K562 (cell line): ENCODE data around the gene MAP1S. TPM values are rescaled to one million over a fixed set of nuclear protein-coding genes. Genes with fewer than 3 reads are reported as not detected.

Experiments
- ATAC-seq: fragments of 200-7000 bp; cut with Tn5 transposase; 3 replicates; pipeline ENCODE4 v1.9.1; 2020; ENCODE audit warnings: moderate library complexity
- BruUV-seq: library from RNA; stranded (reverse); fragments of 400-500 nt; replicated peaks from 2 replicates; lab custom pipeline; 2021; lab: Mats Ljungman, UMichigan
- CTCF ChIA-PET: fragments of 300-600 bp; formaldehyde crosslinking; extraction: SDS; loops from one replicate; lab custom pipeline; 2021; ENCODE audit warnings: low intra/inter-chr PET ratio; lab: Yijun Ruan, JAX
- POLR2A ChIA-PET: fragments of 300-600, 350-650 bp; sonication (Branson Sonifier 250); formaldehyde crosslinking; extraction: SDS; loops from one replicate; lab custom pipeline; 2021; ENCODE audit warnings: antibody characterized with exemption, inconsistent platforms; lab: Yijun Ruan, JAX
- DNase-seq, 4 experiments: peaks; one replicate each; pipeline versions ENCODE4 v3.0.0 to v3.0.0-alpha.2; 2011 to 2018; ENCODE audit warnings: low spot score in 3 of 4, mixed read lengths in 3 of 4; ENCODE audit errors: extremely low read depth in 1 of 4
- FAIRE-seq: peaks from 2 replicates; lab custom pipeline; 2011; peaks lifted over from hg19 to GRCh38; lab: Jason Lieb, UNC
- H2AFZ ChIP-seq: 2 replicates; pipeline ENCODE4 v1.6.0; 2011; ENCODE audit warnings: low read depth, low read length, control low read depth, inconsistent platforms
- H3K27ac ChIP-seq: fragments of 200-600 bp; 3 replicates; pipeline ENCODE4 v1.8.0; 2011; ENCODE audit warnings: low read depth, mild to moderate bottlenecking, control low read depth, inconsistent platforms, low read length, moderate library complexity, mixed read lengths; ENCODE audit errors: extremely low read depth
- H3K27me3 ChIP-seq, 2 experiments: fragments of 300-600 bp in 1 of 2; 2 replicates in 1 of 2; 3 replicates in 1 of 2; pipeline versions ENCODE4 v1.6.0 to v1.8.0; 2011; ENCODE audit warnings: inconsistent platforms in 2 of 2, low read length in 2 of 2, mild to moderate bottlenecking in 1 of 2, mixed read lengths in 1 of 2, moderate library complexity in 1 of 2; ENCODE audit not compliant: control insufficient read depth in 2 of 2, insufficient read depth in 2 of 2
- H3K36me3 ChIP-seq: fragments of 300-600 bp; 3 replicates; pipeline ENCODE4 v1.8.0; 2011; ENCODE audit warnings: mild to moderate bottlenecking, low read length, inconsistent platforms; ENCODE audit not compliant: control insufficient read depth, insufficient read depth
- H3K4me1 ChIP-seq, 2 experiments: fragments of 200-600 bp in 1 of 2; replicated peaks in 1 of 2; 2 replicates in 1 of 2; 3 replicates in 1 of 2; pipeline versions ENCODE4 v1.5.1 to v1.8.0; 2011; ENCODE audit warnings: inconsistent platforms in 2 of 2, low read length in 2 of 2, mild to moderate bottlenecking in 1 of 2, mixed read lengths in 1 of 2, moderate library complexity in 1 of 2; ENCODE audit not compliant: control insufficient read depth in 2 of 2, insufficient read depth in 2 of 2
- H3K4me2 ChIP-seq: 2 replicates; pipeline ENCODE4 v1.6.1; 2011; ENCODE audit warnings: low read length, control low read depth, inconsistent platforms, mixed read lengths; ENCODE audit not compliant: insufficient read depth
- H3K4me3 ChIP-seq: fragments of 200-600 bp; sonication (generic), shearing (Covaris generic); 2 replicates; pipeline ENCODE4 v1.5.1; 2016; ENCODE audit warnings: control low read depth, inconsistent platforms
- H3K79me2 ChIP-seq: fragments of 200-600 bp; 3 replicates; pipeline ENCODE4 v1.8.0; 2011; ENCODE audit warnings: low read length, inconsistent platforms; ENCODE audit not compliant: control insufficient read depth, insufficient read depth
- H3K9ac ChIP-seq, 2 experiments: 2 replicates each; pipeline versions ENCODE4 v1.6.0 to v1.6.1; 2011; ENCODE audit warnings: low read depth in 2 of 2, low read length in 2 of 2, control low read depth in 1 of 2, inconsistent platforms in 1 of 2, mild to moderate bottlenecking in 1 of 2, mixed read lengths in 1 of 2; ENCODE audit not compliant: insufficient read depth in 1 of 2
- H3K9me1 ChIP-seq: one replicate; pipeline ENCODE4 v1.6.0; 2011; ENCODE audit warnings: inconsistent platforms, mild to moderate bottlenecking, low read length, moderate library complexity; ENCODE audit not compliant: control insufficient read depth, insufficient read depth
- H3K9me3 ChIP-seq: replicated peaks from 2 replicates; pipeline ENCODE4 v1.5.1; 2011; ENCODE audit warnings: low read depth, low read length, inconsistent platforms; ENCODE audit not compliant: control insufficient read depth, insufficient read depth
- H4K20me1 ChIP-seq: replicated peaks from 2 replicates; pipeline ENCODE4 v1.6.1; 2011; ENCODE audit warnings: low read length, inconsistent platforms, mixed read lengths; ENCODE audit not compliant: control insufficient read depth, insufficient read depth
- CTCF ChIP-seq, 3 experiments: IDR thresholded peaks in 2 of 3; conservative IDR thresholded peaks in 1 of 3; 2 replicates each; pipeline ENCODE4 v1.5.1; 2011 to 2012; ENCODE audit warnings: low read length in 3 of 3, mild to moderate bottlenecking in 3 of 3, control low read depth in 2 of 3, improper control_type of control experiment in 1 of 3, inconsistent platforms in 1 of 3, low read depth in 1 of 3, mixed read lengths in 1 of 3, moderate library complexity in 1 of 3; ENCODE audit not compliant: insufficient read depth in 2 of 3
- FOS ChIP-seq: IDR thresholded peaks from 3 replicates; pipeline ENCODE4 v1.6.1; 2011; ENCODE audit not compliant: insufficient read length; ENCODE audit errors: extremely low read depth
- SUPT5H ChIP-seq: fragments of 450-650 bp; IDR thresholded peaks from 2 replicates; pipeline ENCODE4 v1.6.1; 2016
- WGBS: fragments of 100-300 bp; shearing (Covaris generic); methylation state at CpG from one replicate; pipeline ENCODE4 v1.1.6; 2016; ENCODE audit warnings: low coverage, mixed read lengths; ENCODE audit not compliant: insufficient coverage; ENCODE audit errors: missing lambda C conversion rate; 5-methylcytosine and 5-hydroxymethylcytosine counted together
- in situ Hi-C: fragments of 300-500 bp; cut with MboI; formaldehyde crosslinking; loops from 4 replicates; pipeline ENCODE4 v1.15.0; 2018; ENCODE audit warnings: inconsistent platforms, mixed read lengths
- intact Hi-C: fragments of 100-400 bp; cut with micrococcal nuclease; formaldehyde crosslinking; loops from 2 replicates; pipeline ENCODE4 v1.14.2; 2022
- polyA plus RNA-seq, 8 experiments: library from polyadenylated mRNA; depleted of rRNA in 4 of 8; stranded (reverse) in 5 of 8; unstranded in 3 of 8; fragments of >200 nt; fragmentation: Nextera tagmentation in 2 of 8; fragmentation: Illumina TruSeq in 1 of 8; extraction: Ambion mirVana in 2 of 8; extraction: Trizol in 1 of 8; gene quantifications; 2 replicates each; pipeline versions ENCODE4 v1.2.1 to v1.2.3, GENCODE V29; 2011 to 2014; ENCODE audit warnings: inconsistent platforms in 1 of 8, missing spikeins in 1 of 8
- total RNA-seq, 7 experiments: library from RNA; depleted of rRNA in 6 of 7; stranded (reverse); fragments of >200 nt in 6 of 7; fragmentation: Illumina TruSeq in 2 of 7; extraction: Trizol in 2 of 7; gene quantifications; 2 replicates each; pipeline versions ENCODE4 v1.2.1 to v1.2.3, GENCODE V29; 2011 to 2021; ENCODE audit warnings: low replicate concordance in 1 of 7

MAP1S gene
- total and polyA plus RNA-seq, 9 of the 15 experiments (the other 6 are each of a cell fraction or from before 2014, with no cell fraction given) = 2.0 to 81.0 (median 9.5) TPM

DNA sequence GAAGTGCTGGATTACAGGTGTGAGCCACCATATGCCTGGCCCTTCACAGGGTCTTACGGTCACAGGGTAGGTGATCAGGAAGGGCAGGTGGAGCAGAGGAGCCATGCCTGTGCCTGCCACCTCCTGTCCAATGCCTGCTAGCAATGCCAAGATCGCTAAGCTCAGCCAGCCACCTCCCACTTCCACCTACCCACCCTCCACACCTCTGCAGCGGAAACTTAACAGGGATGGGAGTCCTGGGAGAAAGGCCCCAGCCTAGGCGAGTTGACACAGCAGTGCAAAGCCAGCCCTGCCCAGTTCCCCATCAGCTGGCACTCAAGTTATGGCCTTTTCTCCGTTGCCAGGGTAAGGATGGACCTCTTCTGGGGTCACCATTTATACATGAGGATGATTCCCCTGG, 16.1 kb downstream of the MAP1S start:
- POLR2A ChIA-PET = interaction anchor here (0.6 to 1.0 kb wide), 2 partner anchors 36 to 129 kb away, joined by 3 read pairs; no protein-coding TSS in a partner anchor
- no peaks in the 10 kb centered on the region for H3K27me3 ChIP-seq
- H3K36me3 ChIP-seq = peaks cover 59% of the 10 kb centered on the region
- BruUV-seq = no TSS peak
- H3K27ac ChIP-seq = no peak overlapping the region
- no peak overlapping the region for H2AFZ ChIP-seq
- no peak overlapping the region for H3K9ac ChIP-seq
- H4K20me1 ChIP-seq = no peaks in the 10 kb centered on the region
- ATAC-seq (no peak), DNase-seq (no peak), FAIRE-seq (no peak)
- in situ Hi-C loops (no loop called here), intact Hi-C loops (no loop called here)
- H3K79me2 ChIP-seq = peaks cover 6% of the 10 kb centered on the region; the same call in 2 of the 3 replicates
- WGBS = 89% methylated on average over 5 of the region's 5 CpGs
- H3K9me3 ChIP-seq = no peaks in the 10 kb centered on the region
- H3K4me1 ChIP-seq = peaks cover 23 to 35% of the 10 kb centered on the region in 2 experiments
- CTCF ChIA-PET = no interaction called here
- H3K4me2 ChIP-seq = no peak overlapping the region
- H3K9me1 ChIP-seq = no peaks in the 10 kb centered on the region
- H3K4me3 ChIP-seq = no peak overlapping the region
- TF ChIP-seq SUPT5H = 0 out of 2 replicates have a peak, but pooled peaks have one; percentile 27
- peak in 1 of 3 experiments; percentile 23; a peak in 1 of 6 replicates for TF ChIP-seq CTCF (IDR thresholded peaks at IDR 0.05 in 2 of 3, conservative IDR thresholded peaks at IDR 0.05 in 1 of 3; ENCODE audit: insufficient read depth in 2 of 3, low read depth in 1 of 3, low read length in 3 of 3)
- TF ChIP-seq FOS = no peak
